Duodenal mucosa (tissue), 2 donors: ENCODE results near the gene OPRM1.

Source experiments
- H3K27ac ChIP-seq: one replicate; pipeline ENCODE4 v1.7.0; 2013; ENCODE audit warnings: low read depth, low read length
- H3K27me3 ChIP-seq, 2 donors: one replicate each; pipeline ENCODE4 v1.7.0; 2013; ENCODE audit warnings: low read length in 2 of 2, control low read depth in 1 of 2; ENCODE audit not compliant: insufficient read depth in 2 of 2, control insufficient read depth in 1 of 2
- H3K36me3 ChIP-seq, 2 donors: one replicate each; pipeline ENCODE4 v1.7.0; 2013; ENCODE audit warnings: low read length in 2 of 2, control low read depth in 1 of 2; ENCODE audit not compliant: insufficient read depth in 2 of 2, control insufficient read depth in 1 of 2
- H3K4me1 ChIP-seq, 2 donors: one replicate each; pipeline ENCODE4 v1.7.0; 2013; ENCODE audit warnings: low read length in 2 of 2, control low read depth in 1 of 2; ENCODE audit not compliant: insufficient read depth in 2 of 2, control insufficient read depth in 1 of 2
- H3K4me3 ChIP-seq, 2 donors: one replicate each; pipeline ENCODE4 v1.7.0; 2013; ENCODE audit warnings: low read length in 2 of 2, low read depth in 1 of 2
- H3K9ac ChIP-seq, 2 donors: one replicate each; pipeline ENCODE4 v1.7.0; 2013; ENCODE audit warnings: low read length in 2 of 2, low read depth in 1 of 2
- H3K9me3 ChIP-seq, 2 donors: one replicate each; pipeline ENCODE4 v1.7.0; 2013; ENCODE audit warnings: low read length in 2 of 2, control low read depth in 1 of 2; ENCODE audit not compliant: control insufficient read depth in 1 of 2

Gene OPRM1

GRCh38 chr6:154111025-154111424, 72.0 kb downstream of the OPRM1 start:
- H3K4me3 ChIP-seq: no peak overlapping the region
- H3K27me3 ChIP-seq: no peaks in the 10 kb centered on the region
- no peak overlapping the region for H3K27ac ChIP-seq
- H3K9ac ChIP-seq: no peak overlapping the region
- no peaks in the 10 kb centered on the region for H3K9me3 ChIP-seq
- H3K36me3 ChIP-seq: no peaks in the 10 kb centered on the region
- no peaks in the 10 kb centered on the region for H3K4me1 ChIP-seq

- no peaks in the 10 kb centered on the region for H3K27me3 ChIP-seq
- no peak overlapping the region for H3K27ac ChIP-seq
- no peaks in the 10 kb centered on the region for H3K4me1 ChIP-seq
- no peaks in the 10 kb centered on the region for H3K36me3 ChIP-seq
- H3K4me3 ChIP-seq: no peak overlapping the region
- no peak overlapping the region for H3K9ac ChIP-seq
- no peaks in the 10 kb centered on the region for H3K9me3 ChIP-seq
Measured at GRCh38 chr6:154112181-154112809, 73.3 kb downstream of the OPRM1 start.

GRCh38 chr6:154113392-154113791, 74.4 kb downstream of the OPRM1 start:
- Histone ChIP-seq H3K9ac (no peak overlapping the region), H3K9me3 (no peaks in the 10 kb centered on the region), H3K27me3 (no peaks in the 10 kb centered on the region), H3K4me3 (no peak overlapping the region), H3K36me3 (no peaks in the 10 kb centered on the region), H3K4me1 (no peaks in the 10 kb centered on the region), H3K27ac (no peak overlapping the region)

GRCh38 chr6:154117485-154117884, 78.4 kb downstream of the OPRM1 start:
- H3K4me1 ChIP-seq: no peaks in the 10 kb centered on the region
- H3K27ac ChIP-seq: no peak overlapping the region
- H3K9me3 ChIP-seq: no peaks in the 10 kb centered on the region
- H3K27me3 ChIP-seq: no peaks in the 10 kb centered on the region
- H3K36me3 ChIP-seq: no peaks in the 10 kb centered on the region
- no peak overlapping the region for H3K4me3 ChIP-seq
- no peak overlapping the region for H3K9ac ChIP-seq

GRCh38 chr6:154122195-154122925, 83.3 kb downstream of the OPRM1 start:
- Histone ChIP-seq H3K36me3 (no peaks in the 10 kb centered on the region), H3K4me3 (no peak overlapping the region), H3K27me3 (no peaks in the 10 kb centered on the region), H3K9ac (no peak overlapping the region), H3K27ac (no peak overlapping the region), H3K9me3 (no peaks in the 10 kb centered on the region), H3K4me1 (no peaks in the 10 kb centered on the region)

GRCh38 chr6:154123155-154123956, 84.3 kb downstream of the OPRM1 start:
- Histone ChIP-seq H3K4me3 (no peak overlapping the region), H3K9ac (no peak overlapping the region), H3K4me1 (no peaks in the 10 kb centered on the region), H3K9me3 (no peaks in the 10 kb centered on the region), H3K27me3 (no peaks in the 10 kb centered on the region), H3K27ac (no peak overlapping the region), H3K36me3 (no peaks in the 10 kb centered on the region)

- Histone ChIP-seq H3K36me3 (no peaks in the 10 kb centered on the region), H3K9me3 (no peaks in the 10 kb centered on the region), H3K27me3 (no peaks in the 10 kb centered on the region), H3K4me3 (no peak overlapping the region), H3K4me1 (no peaks in the 10 kb centered on the region), H3K27ac (no peak overlapping the region), H3K9ac (no peak overlapping the region)
Measured at GRCh38 chr6:154125421-154125820, 86.4 kb downstream of the OPRM1 start.

GRCh38 chr6:154127657-154128056, 88.6 kb downstream of the OPRM1 start:
- no peak overlapping the region for H3K4me3 ChIP-seq
- no peaks in the 10 kb centered on the region for H3K9me3 ChIP-seq
- H3K27ac ChIP-seq: no peak overlapping the region
- H3K36me3 ChIP-seq: no peaks in the 10 kb centered on the region
- no peaks in the 10 kb centered on the region for H3K27me3 ChIP-seq
- H3K4me1 ChIP-seq: no peaks in the 10 kb centered on the region
- H3K9ac ChIP-seq: no peak overlapping the region

- Histone ChIP-seq H3K27ac (no peak overlapping the region), H3K36me3 (no peaks in the 10 kb centered on the region), H3K4me3 (no peak overlapping the region), H3K4me1 (no peaks in the 10 kb centered on the region), H3K9ac (no peak overlapping the region), H3K27me3 (no peaks in the 10 kb centered on the region), H3K9me3 (no peaks in the 10 kb centered on the region)
Measured at GRCh38 chr6:154134471-154135147, 95.6 kb downstream of the OPRM1 start.

GRCh38 chr6:154138793-154139192, 99.8 kb downstream of the OPRM1 start:
- H3K4me3 ChIP-seq: no peak overlapping the region
- H3K9me3 ChIP-seq: no peaks in the 10 kb centered on the region
- H3K27ac ChIP-seq: no peak overlapping the region
- H3K9ac ChIP-seq: no peak overlapping the region
- no peaks in the 10 kb centered on the region for H3K36me3 ChIP-seq
- no peaks in the 10 kb centered on the region for H3K27me3 ChIP-seq
- H3K4me1 ChIP-seq: no peaks in the 10 kb centered on the region
